GM23248 (cell line): Measurements from ENCODE around the gene FSTL1. TPM values are rescaled to one million over a fixed set of nuclear protein-coding genes. Genes with fewer than 3 reads are reported as not detected.

ENCODE experiments used
- DNase-seq: peaks from one replicate; pipeline ENCODE4 v3.0.0-alpha.2; 2015
- H2AFZ ChIP-seq: fragments of 200-600 bp; sonication (generic); 2 replicates; pipeline ENCODE4 v1.6.1; 2016; ENCODE audit warnings: antibody characterized with exemption
- H3F3A ChIP-seq: fragments of 200-600 bp; sonication (generic); 2 replicates; pipeline ENCODE4 v1.6.1; 2016; ENCODE audit warnings: mild to moderate bottlenecking, antibody characterized with exemption, mixed run types; ENCODE audit not compliant: insufficient read depth
- H3K27ac ChIP-seq: fragments of 200-600 bp; sonication (generic); 2 replicates; pipeline ENCODE4 v1.5.1; 2016; ENCODE audit warnings: mild to moderate bottlenecking
- H3K27me3 ChIP-seq: fragments of 200-600 bp; sonication (generic); replicated peaks from 2 replicates; pipeline ENCODE4 v1.6.1; 2016; ENCODE audit warnings: mild to moderate bottlenecking; ENCODE audit not compliant: insufficient read depth
- H3K36me3 ChIP-seq: fragments of 200-600 bp; sonication (generic); 2 replicates; pipeline ENCODE4 v1.6.1; 2016; ENCODE audit warnings: low read depth, mild to moderate bottlenecking
- H3K4me1 ChIP-seq: fragments of 200-600 bp; sonication (generic); 2 replicates; pipeline ENCODE4 v1.6.1; 2016; ENCODE audit warnings: mild to moderate bottlenecking; ENCODE audit not compliant: insufficient read depth
- H3K4me2 ChIP-seq: fragments of 200-600 bp; sonication (generic); one replicate; pipeline ENCODE4 v1.6.1; 2016; ENCODE audit warnings: mild to moderate bottlenecking; ENCODE audit not compliant: unreplicated experiment
- H3K4me3 ChIP-seq: fragments of 200-600 bp; sonication (generic); 2 replicates; pipeline ENCODE4 v1.5.1; 2016; ENCODE audit warnings: mild to moderate bottlenecking
- H3K79me2 ChIP-seq: fragments of 200-600 bp; sonication (generic); 2 replicates; pipeline ENCODE4 v1.6.1; 2016; ENCODE audit warnings: mild to moderate bottlenecking; ENCODE audit not compliant: insufficient read depth
- H3K9ac ChIP-seq: fragments of 200-600 bp; sonication (generic); 2 replicates; pipeline ENCODE4 v1.6.1; 2016; ENCODE audit warnings: mild to moderate bottlenecking
- H3K9me2 ChIP-seq: fragments of 200-600 bp; sonication (generic); 2 replicates; pipeline ENCODE4 v1.6.1; 2016; ENCODE audit warnings: mixed run types, mild to moderate bottlenecking, moderate library complexity; ENCODE audit not compliant: insufficient read depth
- H3K9me3 ChIP-seq: fragments of 200-600 bp; sonication (generic); one replicate; pipeline ENCODE4 v1.6.1; 2017; ENCODE audit warnings: low read depth
- H4K20me1 ChIP-seq: fragments of 200-600 bp; sonication (generic); 2 replicates; pipeline ENCODE4 v1.6.0; 2016; ENCODE audit not compliant: insufficient read depth
- EZH2 ChIP-seq: fragments of 200-600 bp; sonication (generic); IDR thresholded peaks from 2 replicates; pipeline ENCODE4 v1.6.1; 2018; ENCODE audit warnings: antibody characterized with exemption, mild to moderate bottlenecking; ENCODE audit not compliant: insufficient read depth, poor library complexity, severe bottlenecking
- EZH2phosphoT487 ChIP-seq: fragments of 200-600 bp; sonication (generic); IDR thresholded peaks from 2 replicates; pipeline ENCODE4 v1.6.1; 2018; ENCODE audit warnings: antibody characterized with exemption, moderate library complexity, mild to moderate bottlenecking, low read depth; ENCODE audit not compliant: insufficient read depth
- WGBS, 2 experiments: methylation state at CpG; one replicate each; pipeline ENCODE4 v1.1.6; 2015 to 2017; ENCODE audit warnings: low lambda C conversion rate in 2 of 2, low coverage in 1 of 2; ENCODE audit errors: missing lambda C conversion rate in 2 of 2; 5-methylcytosine and 5-hydroxymethylcytosine counted together
- in situ Hi-C: fragments of 300-500 bp; cut with MboI; formaldehyde crosslinking; loops from 2 replicates; pipeline ENCODE4 v1.15.0; 2020
- polyA plus RNA-seq: library from polyadenylated mRNA; unstranded; fragments of >200 nt; fragmentation: Nextera tagmentation; extraction: Ambion mirVana; gene quantifications from 2 replicates; pipeline ENCODE4 v1.2.1, GENCODE V29; 2016
- total RNA-seq: library from RNA; depleted of rRNA; stranded (reverse); fragments of >200 nt; shearing (Covaris generic); gene quantifications from 2 replicates; pipeline ENCODE4 v1.2.3, GENCODE V29; 2014

The FSTL1 gene
- total and polyA plus RNA-seq, 2 experiments from 2014 or later, result 1,910 to 4,171 TPM

DNA sequence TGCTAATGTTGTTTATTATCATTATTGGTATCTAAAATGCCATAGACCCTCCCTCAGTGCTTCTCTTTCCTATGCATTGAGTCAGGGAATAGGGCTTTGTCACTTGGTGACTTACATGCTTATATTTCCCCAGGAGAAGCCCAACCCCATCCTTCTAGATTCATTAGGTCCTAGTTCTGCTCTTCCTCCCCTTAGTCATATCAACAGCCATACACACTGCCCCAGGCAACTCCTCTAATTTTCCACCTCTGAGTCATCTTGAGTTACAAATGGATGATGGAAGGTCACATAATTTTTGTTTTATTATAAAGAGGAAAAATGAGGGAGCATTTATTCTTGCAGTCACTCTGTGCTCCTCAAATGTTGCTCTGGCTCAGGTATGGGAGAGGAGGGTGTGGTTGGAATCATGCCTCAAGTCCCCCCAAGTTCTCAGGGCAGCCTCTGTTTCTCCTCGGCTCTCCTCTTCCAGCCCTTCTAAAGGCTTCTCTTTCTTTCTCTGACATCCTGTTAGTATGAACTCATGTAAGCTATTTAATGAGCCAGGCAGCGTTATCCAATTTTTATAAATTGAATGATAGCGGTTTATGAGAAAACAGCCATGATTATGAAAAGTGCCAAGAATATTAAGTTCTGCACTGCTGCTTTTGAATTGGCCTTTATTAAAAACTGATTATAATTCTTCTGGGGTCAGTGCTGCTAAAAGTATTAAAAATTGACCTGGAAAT, 45.6 kb upstream of the FSTL1 start:
- Histone ChIP-seq H3F3A (peaks cover 47% of the 10 kb centered on the region), H3K9me2 (no peaks in the 10 kb centered on the region), H3K27me3 (no peaks in the 10 kb centered on the region), H4K20me1 (no peaks in the 10 kb centered on the region), H3K9ac (peak overlapping the region; percentile 61), H3K27ac (peak overlapping the region; percentile 89), H3K36me3 (no peaks in the 10 kb centered on the region), H3K4me3 (peak overlapping the region; percentile 59), H3K4me2 (peak overlapping the region; percentile 84), H3K9me3 (no peaks in the 10 kb centered on the region), H2AFZ (no peak overlapping the region), H3K79me2 (no peaks in the 10 kb centered on the region), H3K4me1 (peaks cover 38% of the 10 kb centered on the region)
- in situ Hi-C loops, result no loop called here
- TF ChIP-seq EZH2phosphoT487, result no peak
- no peak for TF ChIP-seq EZH2
- peak; percentile 93 for DNase-seq
- WGBS, 2 experiments, result 6 to 11% methylated on average over 3 of the region's 3 CpGs

DNA sequence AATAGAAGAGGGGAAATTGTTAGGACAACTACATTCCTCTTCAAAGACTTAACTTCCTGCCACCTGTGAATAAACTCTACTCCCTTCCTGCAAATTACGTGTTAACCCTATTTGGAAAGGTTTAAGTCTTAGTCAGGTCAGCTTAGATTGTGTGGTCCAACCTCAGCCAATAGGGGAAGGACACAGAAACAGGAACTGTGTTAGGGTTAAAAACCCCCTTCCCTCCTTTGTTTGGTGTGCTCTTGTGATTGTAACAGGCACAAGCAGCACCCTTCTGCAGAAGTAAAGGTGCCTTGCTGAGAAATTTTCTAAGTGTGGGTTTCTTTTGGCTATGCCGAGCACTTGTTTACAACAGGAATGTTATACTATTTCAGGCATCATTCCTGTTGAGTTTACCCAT, 45.0 kb upstream of the FSTL1 start:
- Histone ChIP-seq H3F3A (peaks cover 47% of the 10 kb centered on the region), H3K4me3 (peak overlapping the region; percentile 3; the same call in 1 of the 2 replicates), H3K9me2 (no peaks in the 10 kb centered on the region), H3K79me2 (no peaks in the 10 kb centered on the region), H2AFZ (no peak overlapping the region), H3K36me3 (no peaks in the 10 kb centered on the region), H3K27ac (peak overlapping the region; percentile 89), H3K9me3 (no peaks in the 10 kb centered on the region), H3K27me3 (no peaks in the 10 kb centered on the region), H4K20me1 (no peaks in the 10 kb centered on the region), H3K9ac (peak overlapping the region; percentile 12; the same call in 1 of the 2 replicates), H3K4me1 (peaks cover 38% of the 10 kb centered on the region), H3K4me2 (peak overlapping the region; percentile 84)
- in situ Hi-C loops, result no loop called here
- DNase-seq, result no peak
- TF ChIP-seq EZH2 (no peak), EZH2phosphoT487 (no peak)
- WGBS, 2 experiments, result 90 to 98% methylated on average over 2 of the region's 2 CpGs

DNA sequence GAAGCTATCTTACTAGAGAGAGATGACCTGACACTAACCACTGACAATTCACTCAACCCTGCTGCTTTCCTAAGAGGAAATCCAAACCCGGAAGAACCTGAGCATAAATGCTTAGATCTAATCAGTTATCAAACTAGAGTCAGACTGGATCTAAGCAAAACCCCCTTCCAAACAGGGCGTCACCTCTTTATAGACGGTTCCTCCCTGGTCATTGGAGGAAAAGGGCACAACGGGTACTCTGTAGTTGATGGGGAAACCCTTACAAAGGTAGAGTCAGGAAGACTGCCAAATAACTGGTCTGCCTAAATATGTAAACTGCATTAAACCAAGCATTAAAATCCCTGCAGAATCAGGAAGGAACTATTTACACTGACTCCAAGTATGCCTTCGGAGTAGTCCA, 41.3 kb upstream of the FSTL1 start:
- Histone ChIP-seq H3K79me2 (no peaks in the 10 kb centered on the region), H3K27ac (no peak overlapping the region), H3K9me2 (no peaks in the 10 kb centered on the region), H4K20me1 (no peaks in the 10 kb centered on the region), H3K9ac (no peak overlapping the region), H3K9me3 (no peaks in the 10 kb centered on the region), H2AFZ (no peak overlapping the region), H3K27me3 (no peaks in the 10 kb centered on the region), H3K4me3 (no peak overlapping the region), H3K36me3 (no peaks in the 10 kb centered on the region), H3K4me1 (peaks cover 27% of the 10 kb centered on the region), H3F3A (peaks cover 39% of the 10 kb centered on the region), H3K4me2 (no peak overlapping the region)
- DNase-seq, result no peak
- TF ChIP-seq EZH2phosphoT487 (no peak), EZH2 (no peak)
- in situ Hi-C loops, result no loop called here
- WGBS, 2 experiments, result 90 to 91% methylated on average over 5 of the region's 5 CpGs

DNA sequence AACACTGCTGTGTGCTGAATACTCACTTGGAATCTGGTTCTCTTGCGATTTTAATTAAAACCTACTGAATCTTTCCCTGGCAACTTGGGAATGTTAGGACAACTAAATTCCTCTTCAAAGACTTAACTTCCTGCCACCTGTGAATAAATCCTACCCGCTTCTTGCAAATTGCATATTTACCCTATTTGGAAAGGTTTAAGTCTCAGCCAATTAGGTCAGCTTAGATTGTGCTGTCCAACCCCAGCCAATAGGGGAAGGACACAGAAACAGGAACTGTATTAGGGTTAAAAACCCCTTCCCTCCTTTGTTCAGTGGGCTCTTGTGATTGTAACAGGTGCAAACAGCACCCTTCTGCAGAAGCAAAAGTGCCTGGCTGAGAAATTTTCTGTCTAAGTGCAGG, 38.6 kb upstream of the FSTL1 start:
- H3K9me3 ChIP-seq, result no peaks in the 10 kb centered on the region
- peaks cover 29% of the 10 kb centered on the region for H3F3A ChIP-seq
- in situ Hi-C loops, result no loop called here
- no peaks in the 10 kb centered on the region for H3K36me3 ChIP-seq
- H3K4me2 ChIP-seq, result no peak overlapping the region
- H3K27me3 ChIP-seq, result no peaks in the 10 kb centered on the region
- H3K9ac ChIP-seq, result no peak overlapping the region
- H3K27ac ChIP-seq, result no peak overlapping the region
- H4K20me1 ChIP-seq, result no peaks in the 10 kb centered on the region
- WGBS, 2 experiments, result 75 to 76% methylated on average over 2 of the region's 2 CpGs
- peaks cover 19% of the 10 kb centered on the region for H3K4me1 ChIP-seq
- no peaks in the 10 kb centered on the region for H3K9me2 ChIP-seq
- no peak overlapping the region for H2AFZ ChIP-seq
- TF ChIP-seq EZH2phosphoT487 (no peak), EZH2 (no peak)
- H3K79me2 ChIP-seq, result no peaks in the 10 kb centered on the region
- H3K4me3 ChIP-seq, result no peak overlapping the region
- no peak for DNase-seq

DNA sequence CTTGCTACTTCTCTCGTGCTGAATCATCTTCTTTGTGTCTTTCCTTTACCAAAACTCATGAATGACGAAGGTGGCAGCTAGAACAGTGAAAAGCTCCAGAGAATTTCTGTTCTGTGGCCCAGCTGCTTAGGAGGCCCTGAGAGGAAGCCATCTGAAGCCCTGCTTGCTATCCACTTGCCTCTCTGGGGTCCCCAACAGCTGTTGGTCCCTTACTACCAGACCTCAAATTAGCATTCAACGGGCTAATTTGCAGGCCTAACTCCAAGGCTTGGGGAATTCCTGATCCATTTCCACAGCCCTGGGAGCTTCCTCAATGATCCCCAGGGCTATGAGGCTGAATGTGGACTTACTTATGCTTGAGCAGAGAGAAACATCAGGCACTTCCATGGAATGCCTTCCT, 37.5 kb upstream of the FSTL1 start:
- Histone ChIP-seq H3K4me3 (no peak overlapping the region), H3K27me3 (no peaks in the 10 kb centered on the region), H3K4me2 (no peak overlapping the region), H3K79me2 (no peaks in the 10 kb centered on the region), H3F3A (peaks cover 29% of the 10 kb centered on the region), H3K9ac (no peak overlapping the region), H3K27ac (no peak overlapping the region), H3K9me2 (no peaks in the 10 kb centered on the region), H3K9me3 (no peaks in the 10 kb centered on the region), H2AFZ (peak overlapping the region; percentile 33), H4K20me1 (no peaks in the 10 kb centered on the region), H3K36me3 (no peaks in the 10 kb centered on the region), H3K4me1 (peaks cover 19% of the 10 kb centered on the region)
- 52 to 64% methylated on average over 3 of the region's 3 CpGs for WGBS, 2 experiments
- TF ChIP-seq EZH2, result no peak
- no peak for DNase-seq
- in situ Hi-C loops, result no loop called here
